ENCODE results near the gene IRAK3.
A peak's percentile ranks its signal among the peaks of the same experiment; 100 is the strongest.

IRAK3 gene

GRCh38 chr12:66188584-66189485, at the start of gene IRAK3:
TSS of gene IRAK3 (plus strand) at chr12:66189214. CDS start at chr12:66189300, 86 bp downstream.
- peak; percentile 64 for DNase-seq (ENCODE audit: extremely low spot score)
- POLR2A ChIA-PET = no interaction called here
- CTCF ChIA-PET = interaction anchor here (0.8 to 1.4 kb wide), 4 partner anchors 9 to 586 kb away, joined by 3 to 4 read pairs (median 3); no protein-coding TSS in a partner anchor
- no peak for TF ChIP-seq CTCF (IDR thresholded peaks at IDR 0.05; ENCODE audit: control extremely low read depth, extremely low read depth, low read depth, missing control alignments)

GRCh38 chr12:66139328-66139727, 49.7 kb upstream of the IRAK3 start:
- ChIA-PET POLR2A (no interaction called here), CTCF (interaction anchor here (1.1 to 1.7 kb wide), 3 partner anchors 8 to 31 kb away, joined by 3 to 5 read pairs (median 4); partner anchors contain the start of genes LLPH and TMBIM4)
- TF ChIP-seq CTCF (IDR thresholded peaks at IDR 0.05; ENCODE audit: control extremely low read depth, extremely low read depth, low read depth, missing control alignments) = no peak
- DNase-seq (ENCODE audit: extremely low spot score) = no peak

GRCh38 chr12:66140731-66141130, 48.3 kb upstream of the IRAK3 start:
- no peak for TF ChIP-seq CTCF (IDR thresholded peaks at IDR 0.05; ENCODE audit: control extremely low read depth, extremely low read depth, low read depth, missing control alignments)
- DNase-seq (ENCODE audit: extremely low spot score) = no peak
- ChIA-PET POLR2A (no interaction called here), CTCF (interaction anchor here (1.1 kb wide), 1 partner anchor 9 kb away, joined by 4 read pairs; the partner anchor contains the start of gene LLPH)

- ChIA-PET CTCF (no interaction called here), POLR2A (no interaction called here)
- no peak for TF ChIP-seq CTCF (IDR thresholded peaks at IDR 0.05; ENCODE audit: control extremely low read depth, extremely low read depth, low read depth, missing control alignments)
- no peak for DNase-seq (ENCODE audit: extremely low spot score)
Observed at GRCh38 chr12:66141299-66141698, 47.7 kb upstream of the IRAK3 start.

GRCh38 chr12:66142826-66143225, 46.2 kb upstream of the IRAK3 start:
- ChIA-PET CTCF (interaction anchor here (3.6 kb wide), 1 partner anchor 17 kb away, joined by 17 read pairs; no protein-coding TSS in a partner anchor), POLR2A (no interaction called here)
- no peak for TF ChIP-seq CTCF (IDR thresholded peaks at IDR 0.05; ENCODE audit: control extremely low read depth, extremely low read depth, low read depth, missing control alignments)
- no peak for DNase-seq (ENCODE audit: extremely low spot score)

- no peak for TF ChIP-seq CTCF (IDR thresholded peaks at IDR 0.05; ENCODE audit: control extremely low read depth, extremely low read depth, low read depth, missing control alignments)
- POLR2A ChIA-PET = no interaction called here
- CTCF ChIA-PET = interaction anchor here (2.1 to 3.6 kb wide), 3 partner anchors 16 to 551 kb away, joined by 6 to 17 read pairs (median 9); no protein-coding TSS in a partner anchor
- no peak for DNase-seq (ENCODE audit: extremely low spot score)
Observed at GRCh38 chr12:66143868-66144267, 45.1 kb upstream of the IRAK3 start.

Measured in GM10248 (cell line).